ENCODE measurements around the gene PLPP3. TPM values are rescaled to one million over a fixed set of nuclear protein-coding genes. Genes with fewer than 3 reads are reported as not detected.

Gene PLPP3
- total RNA-seq, 6 donors from 2014 or later: 30.7 to 117 (median 55.5) TPM

DNA sequence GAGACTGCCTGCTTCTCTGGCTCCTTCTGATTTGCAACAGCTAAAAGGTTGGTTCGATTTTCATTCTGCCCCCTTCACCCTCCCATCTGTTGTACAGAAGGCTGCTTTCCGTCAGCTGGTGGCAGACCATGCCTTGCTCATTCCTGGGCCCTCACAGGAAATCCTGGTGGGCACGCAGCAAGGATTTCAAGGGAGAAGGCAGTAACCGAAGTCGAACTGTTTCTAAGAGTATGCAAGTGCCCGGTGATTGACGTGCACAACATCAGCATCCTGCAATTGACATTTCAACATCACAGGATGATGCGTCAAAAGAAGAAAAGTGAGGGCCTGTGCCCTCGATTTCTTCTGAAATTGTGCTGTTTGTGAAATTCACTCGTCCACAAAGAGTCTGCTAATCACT, 83.8 kb downstream of the PLPP3 start:
- DNase-seq: no peak
- TF ChIP-seq POLR2A (IDR thresholded peaks at IDR 0.05) (no peak), POLR2AphosphoS5 (IDR thresholded peaks at IDR 0.05) (no peak), EP300 (IDR thresholded peaks at IDR 0.05) (no peak)
- TF ChIP-seq, protein P1, sequence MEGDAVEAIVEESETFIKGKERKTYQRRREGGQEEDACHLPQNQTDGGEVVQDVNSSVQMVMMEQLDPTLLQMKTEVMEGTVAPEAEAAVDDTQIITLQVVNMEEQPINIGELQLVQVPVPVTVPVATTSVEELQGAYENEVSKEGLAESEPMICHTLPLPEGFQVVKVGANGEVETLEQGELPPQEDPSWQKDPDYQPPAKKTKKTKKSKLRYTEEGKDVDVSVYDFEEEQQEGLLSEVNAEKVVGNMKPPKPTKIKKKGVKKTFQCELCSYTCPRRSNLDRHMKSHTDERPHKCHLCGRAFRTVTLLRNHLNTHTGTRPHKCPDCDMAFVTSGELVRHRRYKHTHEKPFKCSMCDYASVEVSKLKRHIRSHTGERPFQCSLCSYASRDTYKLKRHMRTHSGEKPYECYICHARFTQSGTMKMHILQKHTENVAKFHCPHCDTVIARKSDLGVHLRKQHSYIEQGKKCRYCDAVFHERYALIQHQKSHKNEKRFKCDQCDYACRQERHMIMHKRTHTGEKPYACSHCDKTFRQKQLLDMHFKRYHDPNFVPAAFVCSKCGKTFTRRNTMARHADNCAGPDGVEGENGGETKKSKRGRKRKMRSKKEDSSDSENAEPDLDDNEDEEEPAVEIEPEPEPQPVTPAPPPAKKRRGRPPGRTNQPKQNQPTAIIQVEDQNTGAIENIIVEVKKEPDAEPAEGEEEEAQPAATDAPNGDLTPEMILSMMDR (IDR thresholded peaks at IDR 0.05): no peak
- no peaks in the 10 kb centered on the region for H3K27me3 ChIP-seq
- peaks cover 0 to 36% (median 2%) of the 10 kb centered on the region in 4 donors for H3K36me3 ChIP-seq
- peaks cover 31 to 55% (median 46%) of the 10 kb centered on the region in 4 donors for H3K4me1 ChIP-seq
- H3K4me3 ChIP-seq: no peak overlapping the region
- peak overlapping the region; percentile 10 to 62 (median 51) for H3K27ac ChIP-seq
- ATAC-seq (ENCODE audit: low FRiP score in 2 of 2): no peak
- WGBS, 2 donors: 57 to 65% methylated on average over 8 to 10 of the region's 10 CpGs
- no peaks in the 10 kb centered on the region for H3K9me3 ChIP-seq

DNA sequence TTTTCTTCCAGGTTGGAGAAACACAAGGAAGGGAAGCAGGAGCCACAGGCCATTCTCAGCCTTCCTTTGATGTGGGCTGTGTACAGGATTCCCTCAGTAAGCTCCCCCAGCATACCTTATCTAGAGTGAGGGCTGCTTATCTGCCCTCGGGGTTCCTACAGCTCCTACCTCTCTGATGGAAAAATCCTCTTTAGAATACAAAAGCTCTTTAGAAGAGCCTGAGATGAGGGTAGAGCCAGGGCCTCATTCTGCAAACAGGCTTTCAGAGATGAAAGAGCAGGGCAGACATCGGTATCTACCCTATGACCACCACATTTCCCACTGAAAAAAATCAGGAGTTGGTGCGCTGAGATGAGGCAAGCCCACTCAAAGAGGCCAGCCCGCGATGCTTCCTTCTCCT, 85.1 kb downstream of the PLPP3 start:
- no peaks in the 10 kb centered on the region for H3K9me3 ChIP-seq
- no peak overlapping the region for H3K4me3 ChIP-seq
- H3K27me3 ChIP-seq: no peaks in the 10 kb centered on the region
- no peak for DNase-seq
- TF ChIP-seq POLR2AphosphoS5 (IDR thresholded peaks at IDR 0.05) (no peak), EP300 (IDR thresholded peaks at IDR 0.05) (no peak), POLR2A (IDR thresholded peaks at IDR 0.05) (no peak)
- TF ChIP-seq, protein P1 (IDR thresholded peaks at IDR 0.05): no peak
- H3K27ac ChIP-seq: no peak overlapping the region
- ATAC-seq (ENCODE audit: low FRiP score in 2 of 2): no peak
- H3K36me3 ChIP-seq: peaks cover 0 to 33% (median 2%) of the 10 kb centered on the region in 4 donors
- WGBS, 2 donors: 71 to 75% methylated on average over 5 of the region's 5 CpGs
- peaks cover 31 to 61% (median 48%) of the 10 kb centered on the region in 4 donors for H3K4me1 ChIP-seq

DNA sequence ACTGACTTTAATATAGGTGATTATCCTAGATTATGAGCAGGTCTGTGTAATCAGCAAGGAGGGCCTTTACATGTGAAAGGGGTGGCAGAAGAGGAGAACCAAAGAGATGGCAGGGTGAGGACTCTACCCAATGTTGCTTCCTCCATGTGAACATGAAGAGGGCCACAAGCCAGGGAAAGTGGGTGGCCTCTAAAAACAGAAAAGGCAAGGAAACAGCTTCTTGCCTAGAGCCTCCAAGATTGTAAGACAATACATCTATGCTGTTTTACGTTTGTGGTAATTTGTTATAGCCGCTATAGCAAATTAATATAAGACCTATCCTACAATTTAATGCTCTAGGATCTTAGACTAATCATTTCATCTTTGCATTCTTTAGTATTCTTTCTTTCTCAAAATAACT, 85.5 kb downstream of the PLPP3 start:
- 93 to 100% methylated on average over 2 of the region's 2 CpGs for WGBS, 2 donors
- H3K27ac ChIP-seq: no peak overlapping the region
- peaks cover 31 to 61% (median 48%) of the 10 kb centered on the region in 4 donors for H3K4me1 ChIP-seq
- TF ChIP-seq POLR2AphosphoS5 (IDR thresholded peaks at IDR 0.05): no peak
- no peak for TF ChIP-seq EP300 (IDR thresholded peaks at IDR 0.05)
- TF ChIP-seq, protein P1 (IDR thresholded peaks at IDR 0.05): no peak
- no peak for TF ChIP-seq POLR2A (IDR thresholded peaks at IDR 0.05)
- ATAC-seq (ENCODE audit: low FRiP score in 2 of 2): no peak
- no peak overlapping the region for H3K4me3 ChIP-seq
- H3K9me3 ChIP-seq: no peaks in the 10 kb centered on the region
- no peaks in the 10 kb centered on the region for H3K27me3 ChIP-seq
- H3K36me3 ChIP-seq: peaks cover 0 to 33% (median 2%) of the 10 kb centered on the region in 4 donors
- no peak for DNase-seq

DNA sequence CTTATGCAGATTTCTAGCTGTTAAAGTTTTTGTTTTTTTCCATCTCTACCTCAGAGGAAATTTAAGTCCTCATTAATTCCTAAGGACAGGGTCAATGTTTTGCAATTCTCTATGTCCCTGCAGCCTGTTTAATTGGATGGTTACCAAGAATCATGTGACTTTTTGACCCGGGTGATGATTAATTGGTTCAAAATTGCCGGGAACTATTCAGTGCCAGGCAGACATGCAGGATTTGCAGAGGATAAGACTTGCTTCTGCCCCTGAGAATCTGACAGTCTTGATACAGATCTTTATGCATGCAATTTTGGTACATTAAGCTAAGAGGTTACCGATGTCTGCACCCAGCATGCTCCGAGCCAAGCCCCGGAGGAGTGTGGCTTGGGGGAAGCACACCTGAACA, 87.9 kb downstream of the PLPP3 start:
- DNase-seq: no peak
- Histone ChIP-seq H3K4me1 (peaks cover 20 to 44% (median 29%) of the 10 kb centered on the region in 4 donors), H3K27me3 (no peaks in the 10 kb centered on the region), H3K36me3 (peaks cover 0 to 31% (median 2%) of the 10 kb centered on the region in 4 donors), H3K4me3 (no peak overlapping the region), H3K27ac (no peak overlapping the region), H3K9me3 (no peaks in the 10 kb centered on the region)
- WGBS, 2 donors: 37 to 51% methylated on average over 3 to 5 of the region's 5 CpGs
- TF ChIP-seq, protein P1 (IDR thresholded peaks at IDR 0.05): no peak
- TF ChIP-seq EP300 (IDR thresholded peaks at IDR 0.05) (no peak), POLR2A (IDR thresholded peaks at IDR 0.05) (no peak), POLR2AphosphoS5 (IDR thresholded peaks at IDR 0.05) (no peak)
- ATAC-seq (ENCODE audit: low FRiP score in 2 of 2): no peak

DNA sequence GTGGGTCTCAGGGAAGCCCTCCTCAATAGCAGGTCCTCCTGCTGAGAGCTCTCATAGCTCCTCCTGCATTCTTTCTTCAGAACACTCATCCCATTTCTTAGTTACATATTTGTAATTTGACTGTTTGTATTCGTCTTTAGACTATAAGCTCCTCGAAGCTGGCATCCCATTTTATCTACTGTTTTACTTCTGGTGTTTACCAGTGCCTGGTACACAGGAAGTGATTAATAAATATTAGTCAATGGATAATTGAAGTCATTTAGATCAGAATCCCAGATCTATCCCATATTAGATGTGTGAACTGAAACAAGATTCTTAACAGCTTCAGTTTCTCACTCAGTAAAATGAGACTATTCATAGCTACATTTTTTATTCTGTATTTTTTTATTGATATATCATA, 88.7 kb downstream of the PLPP3 start:
- TF ChIP-seq POLR2AphosphoS5 (IDR thresholded peaks at IDR 0.05) (no peak), EP300 (IDR thresholded peaks at IDR 0.05) (no peak), POLR2A (IDR thresholded peaks at IDR 0.05) (no peak)
- TF ChIP-seq, protein P1 (IDR thresholded peaks at IDR 0.05): no peak
- WGBS, 2 donors: 36 to 44% methylated on average over 2 of the region's 2 CpGs
- H3K27ac ChIP-seq: peak overlapping the region in 3 of 4 donors; percentile 5 to 27 (median 10)
- DNase-seq (no peak), ATAC-seq (ENCODE audit: low FRiP score in 2 of 2) (no peak)
- peaks cover 0 to 23% (median 2%) of the 10 kb centered on the region in 4 donors for H3K36me3 ChIP-seq
- H3K4me3 ChIP-seq: no peak overlapping the region
- no peaks in the 10 kb centered on the region for H3K9me3 ChIP-seq
- H3K4me1 ChIP-seq: peaks cover 14 to 36% (median 21%) of the 10 kb centered on the region in 4 donors
- H3K27me3 ChIP-seq: no peaks in the 10 kb centered on the region
